Loucy (cell line): ENCODE measurements around the gene IL23A.
A peak's percentile ranks its signal among the peaks of the same experiment; 100 is the strongest.

Source experiments
- H2AFZ ChIP-seq: fragments of 200-600 bp; sonication (generic); 2 replicates; pipeline ENCODE4 v1.6.0; 2016; ENCODE audit warnings: antibody characterized with exemption, mild to moderate bottlenecking, low read length, moderate library complexity
- H3F3A ChIP-seq: fragments of 200-600 bp; 2 replicates; pipeline ENCODE4 v1.6.0; 2016; ENCODE audit warnings: antibody characterized with exemption, low read depth, mild to moderate bottlenecking
- H3K27me3 ChIP-seq: fragments of 200-600 bp; sonication (generic); 2 replicates; pipeline ENCODE4 v1.6.1; 2014; ENCODE audit warnings: low read length, mild to moderate bottlenecking; ENCODE audit not compliant: insufficient read depth, poor library complexity, severe bottlenecking
- H3K36me3 ChIP-seq: fragments of 200-600 bp; sonication (generic); 2 replicates; pipeline ENCODE4 v1.6.1; 2016; ENCODE audit warnings: low read length; ENCODE audit not compliant: insufficient read depth
- H3K4me1 ChIP-seq: fragments of 200-600 bp; sonication (generic); 2 replicates; pipeline ENCODE4 v1.5.1; 2014; ENCODE audit warnings: low read length, mild to moderate bottlenecking; ENCODE audit not compliant: insufficient read depth, poor library complexity, severe bottlenecking
- H3K4me2 ChIP-seq: fragments of 200-600 bp; sonication (generic); 2 replicates; pipeline ENCODE4 v1.6.0; 2014; ENCODE audit warnings: antibody characterized with exemption, low read length, low read depth, mild to moderate bottlenecking; ENCODE audit not compliant: poor library complexity, severe bottlenecking
- H3K4me3 ChIP-seq: fragments of 200-600 bp; sonication (generic); 2 replicates; pipeline ENCODE4 v1.5.1; 2014; ENCODE audit warnings: low read length, mild to moderate bottlenecking, mixed read lengths; ENCODE audit not compliant: poor library complexity, severe bottlenecking
- H3K79me2 ChIP-seq: fragments of 200-600 bp; sonication (generic); 2 replicates; pipeline ENCODE4 v1.6.1; 2014; ENCODE audit warnings: low read length; ENCODE audit not compliant: insufficient read depth
- H3K9ac ChIP-seq: fragments of 200-600 bp; sonication (generic); 2 replicates; pipeline ENCODE4 v1.6.0; 2014; ENCODE audit warnings: mild to moderate bottlenecking, low read depth, low read length, moderate library complexity; ENCODE audit not compliant: poor library complexity, severe bottlenecking
- H3K9me2 ChIP-seq: fragments of 200-600 bp; sonication (generic); replicated peaks from 2 replicates; pipeline ENCODE4 v1.6.1; 2016; ENCODE audit warnings: low read depth, low read length, mixed read lengths
- H3K9me3 ChIP-seq: fragments of 200-600 bp; sonication (generic); 2 replicates; pipeline ENCODE4 v1.6.1; 2014; ENCODE audit warnings: mild to moderate bottlenecking, antibody characterized with exemption, low read length, low read depth; ENCODE audit not compliant: insufficient read depth
- H4K20me1 ChIP-seq: fragments of 200-600 bp; sonication (generic); 2 replicates; pipeline ENCODE4 v1.6.0; 2014; ENCODE audit warnings: antibody characterized with exemption, low read length, mild to moderate bottlenecking; ENCODE audit not compliant: insufficient read depth, poor library complexity, severe bottlenecking
- CTCF ChIP-seq: fragments of 200-600 bp; sonication (generic); conservative IDR thresholded peaks from 2 replicates; pipeline ENCODE4 v1.5.1; 2014; ENCODE audit warnings: mild to moderate bottlenecking, antibody characterized with exemption, low read length
- EZH2phosphoT487 ChIP-seq: fragments of 200-600 bp; IDR thresholded peaks from 2 replicates; pipeline ENCODE4 v1.6.1; 2018; ENCODE audit warnings: antibody characterized with exemption, mild to moderate bottlenecking, moderate library complexity, borderline replicate concordance

IL23A gene

GRCh38 chr12:56299853-56300643, 38.6 kb upstream of the IL23A start, which contains the start of gene CS:
Gene CS, minus strand, starts transcription at chr12:56300330. Its CDS starts 129 bp downstream, at chr12:56300201.
- Histone ChIP-seq H3F3A (no peaks in the 10 kb centered on the region), H3K9me2 (no peaks in the 10 kb centered on the region), H2AFZ (peak within 1 kb of the TSS; percentile 89), H3K9ac (peak within 1 kb of the TSS; percentile 80), H3K79me2 (peaks cover 63% of the 10 kb centered on the region), H3K4me2 (peak within 1 kb of the TSS; percentile 87), H3K27me3 (no peaks in the 10 kb centered on the region), H4K20me1 (peaks cover 33% of the 10 kb centered on the region), H3K9me3 (no peaks in the 10 kb centered on the region), H3K4me3 (peak within 1 kb of the TSS; percentile 95), H3K36me3 (no peaks in the 10 kb centered on the region), H3K4me1 (peaks cover 44% of the 10 kb centered on the region)
- no peak for TF ChIP-seq EZH2phosphoT487
- TF ChIP-seq CTCF, result no peak

- no peaks in the 10 kb centered on the region for H3F3A ChIP-seq
- no peaks in the 10 kb centered on the region for H3K36me3 ChIP-seq
- peak overlapping the region; percentile 95 for H3K4me3 ChIP-seq
- peaks cover 55% of the 10 kb centered on the region for H3K79me2 ChIP-seq
- peak overlapping the region; percentile 80 for H3K9ac ChIP-seq
- no peaks in the 10 kb centered on the region for H3K9me3 ChIP-seq
- peaks cover 44% of the 10 kb centered on the region for H3K4me1 ChIP-seq
- H4K20me1 ChIP-seq, result peaks cover 33% of the 10 kb centered on the region
- peak overlapping the region; percentile 89 for H2AFZ ChIP-seq
- no peaks in the 10 kb centered on the region for H3K9me2 ChIP-seq
- H3K4me2 ChIP-seq, result peak overlapping the region; percentile 87
- TF ChIP-seq CTCF (no peak), EZH2phosphoT487 (no peak)
- no peaks in the 10 kb centered on the region for H3K27me3 ChIP-seq
Measured at GRCh38 chr12:56300644-56301464, 37.8 kb upstream of the IL23A start.

- Histone ChIP-seq H3K9me3 (no peaks in the 10 kb centered on the region), H3K4me2 (no peak overlapping the region), H4K20me1 (no peaks in the 10 kb centered on the region), H3K9me2 (no peaks in the 10 kb centered on the region), H3K36me3 (no peaks in the 10 kb centered on the region), H2AFZ (no peak overlapping the region), H3F3A (no peaks in the 10 kb centered on the region), H3K4me1 (peaks cover 17% of the 10 kb centered on the region), H3K4me3 (no peak overlapping the region), H3K9ac (no peak overlapping the region), H3K27me3 (no peaks in the 10 kb centered on the region), H3K79me2 (peaks cover 21% of the 10 kb centered on the region)
- TF ChIP-seq CTCF (no peak), EZH2phosphoT487 (no peak)
Measured at GRCh38 chr12:56304276-56304675, 34.4 kb upstream of the IL23A start.
